Heart right ventricle (tissue), 16 donors: ENCODE results near the gene CAPN2. TPM values are rescaled to one million over a fixed set of nuclear protein-coding genes. Genes with fewer than 3 reads are reported as not detected.

ENCODE experiments used
- ATAC-seq, 8 donors: fragments of 200-7000 bp; cut with Tn5 transposase; one replicate each; pipeline ENCODE4 v1.9.1; 2020; ENCODE audit warnings: mild to moderate bottlenecking in 8 of 8, moderate library complexity in 8 of 8, moderate number of reproducible peaks in 1 of 8
- DNase-seq, 2 donors: peaks; one replicate each; pipeline ENCODE4 v3.0.0-alpha.2; 2020
- H3K27ac ChIP-seq, 10 donors: fragments of 200-600 bp; sonication (generic) in 2 of 10; one replicate each; pipeline versions ENCODE4 v1.5.0 to v1.8.0; 2020 to 2022; ENCODE audit warnings: mild to moderate bottlenecking in 3 of 10
- H3K27me3 ChIP-seq, 7 donors: fragments of 200-600 bp; one replicate each; pipeline ENCODE4 v1.8.0; 2021 to 2022; ENCODE audit warnings: mild to moderate bottlenecking in 2 of 7
- H3K36me3 ChIP-seq, 9 donors: fragments of 200-600 bp; sonication (generic) in 1 of 9; one replicate each; pipeline versions ENCODE4 v1.5.0 to v1.8.0; 2020 to 2022; ENCODE audit warnings: mild to moderate bottlenecking in 2 of 9
- H3K4me1 ChIP-seq, 9 donors: fragments of 200-600 bp; sonication (generic) in 1 of 9; one replicate each; pipeline versions ENCODE4 v1.5.0 to v1.8.0; 2020 to 2022; ENCODE audit warnings: mild to moderate bottlenecking in 4 of 9
- H3K4me3 ChIP-seq, 10 donors: fragments of 200-600 bp; sonication (generic) in 2 of 10; one replicate each; pipeline versions ENCODE4 v1.5.0 to v1.8.0; 2020 to 2022; ENCODE audit warnings: mild to moderate bottlenecking in 7 of 10, moderate library complexity in 2 of 10
- H3K9me3 ChIP-seq, 11 donors: fragments of 200-600 bp in 10 of 11; sonication (generic) in 2 of 11; one replicate each; pipeline versions ENCODE4 v1.5.0 to v1.8.0; 2013 to 2022; ENCODE audit warnings: mild to moderate bottlenecking in 2 of 11, control low read depth in 1 of 11, moderate library complexity in 1 of 11
- CTCF ChIP-seq, 9 donors: fragments of 200-600 bp; sonication (generic) in 2 of 9; IDR thresholded peaks; one replicate each; pipeline versions ENCODE4 v1.5.0 to v1.8.0; 2021 to 2022; ENCODE audit warnings: antibody characterized with exemption in 9 of 9, mild to moderate bottlenecking in 5 of 9, moderate library complexity in 1 of 9
- WGBS, 2 donors: extraction: QIAGEN DNeasy Blood & Tissue Kit; methylation state at CpG; one replicate each; pipeline ENCODE4 v1.1.7; 2013; ENCODE audit warnings: inconsistent platforms in 1 of 2; 5-methylcytosine and 5-hydroxymethylcytosine counted together
- intact Hi-C, 10 donors: fragments of 100-400 bp; cut with DNase I; formaldehyde crosslinking; loops; one replicate each; pipeline versions ENCODE4 v1.11.1 to v1.14.2; 2022
- polyA plus RNA-seq, 2 donors: library from polyadenylated mRNA; stranded (reverse); fragments of 200-250 nt; gene quantifications; one replicate each; pipeline ENCODE4 v1.2.3, GENCODE V29; 2013
- total RNA-seq, 10 donors: library from RNA; stranded (reverse); fragmentation: NEBNext Ultra II Directional in 3 of 10; extraction: Animal tissue kit (Norgen Biotek cat#: 25700) in 3 of 10; gene quantifications; one replicate each; pipeline versions ENCODE4 v1.2.1 to v1.2.4, GENCODE V29; 2021 to 2023
- donor health status: Arrhythmogenic right ventricular cardiomyopathy.
- donor health status: ischemic (EF 13 %, LVEDD 7.1; RV severe dilation, severe dysfunction).
- donor health status: healthy with polysubstance abuse.
- donor health status: DM: no; HTN: yes; CAD: no.
- donor health status: DM: no; HTN: no; CAD: no.
- donor health status: ischemic (EF 25% LVEDD 6.9; RV normal size, moderate dysfunction).
- donor health status: ischemic (EF 25% LVEDD 5.7; RV mildly dilated, moderate dysfunction).
- donor health status: healthy.
- donor health status: DM: yes; HTN: yes; CAD: no.
- donor health status: Ischemic cardiomyopathy.
- donor health status: ischemic (EF 35%, LVEDD 5.7; RV mildly dilated, moderate dysfunction).
- donor health status: nonischemic (EF 11% LVEDD 7.7; RV severe dilation, severe dysfunction).
- donor health status: DM: yes; HTN: yes; CAD: no.
- donor health status: PGD.
- donor health status: ischemic (EF 29% LVEDD 5.4; RV normal size, mild dysfunction).
- donor health status: nonischemic (EF 23%, LVEDD 6.1; RV moderate dilation, normal function).

Gene CAPN2
- total and polyA plus RNA-seq, 12 donors = 62.4 to 107 (median 77.6) TPM

- intact Hi-C loops = loop anchor here in 2 of 10 donors (5.0 kb wide), 1 partner anchor 37 kb away; no protein-coding TSS in a partner anchor
- Histone ChIP-seq H3K4me3 (no peak overlapping the region), H3K4me1 (peaks cover 19 to 83% (median 80%) of the 10 kb centered on the region in 9 donors), H3K9me3 (no peaks in the 10 kb centered on the region), H3K36me3 (no peaks in the 10 kb centered on the region), H3K27ac (peak overlapping the region in 2 of 10 donors; percentile 79 to 99), H3K27me3 (no peaks in the 10 kb centered on the region)
- TF ChIP-seq CTCF (IDR thresholded peaks at IDR 0.05) = no peak
- ATAC-seq (no peak), DNase-seq (no peak)
- WGBS, 2 donors = 95 to 96% methylated on average over 12 of the region's 12 CpGs
These were observed 1.9 kb upstream of the CAPN2 start for GRCh38 chr1:223710179-223711133.

GRCh38 chr1:223711173-223711572, 1.2 kb upstream of the CAPN2 start:
- intact Hi-C loops = loop anchor here in 2 of 10 donors (5.0 kb wide), 1 partner anchor 36 kb away; no protein-coding TSS in a partner anchor
- peaks cover 0 to 1% (median 0%) of the 10 kb centered on the region in 9 donors for H3K36me3 ChIP-seq
- no peaks in the 10 kb centered on the region for H3K9me3 ChIP-seq
- DNase-seq = no peak
- no peaks in the 10 kb centered on the region for H3K27me3 ChIP-seq
- no peak overlapping the region for H3K4me3 ChIP-seq
- peaks cover 19 to 83% (median 80%) of the 10 kb centered on the region in 9 donors for H3K4me1 ChIP-seq
- ATAC-seq = no peak
- peak overlapping the region in 3 of 10 donors; percentile 42 to 99 (median 96) for H3K27ac ChIP-seq
- TF ChIP-seq CTCF (IDR thresholded peaks at IDR 0.05) = no peak
- 70 to 73% methylated on average over 1 of the region's 1 CpG for WGBS, 2 donors

- 63 to 75% methylated on average over 15 of the region's 15 CpGs for WGBS, 2 donors
- H3K4me1 ChIP-seq = peaks cover 19 to 83% (median 80%) of the 10 kb centered on the region in 9 donors
These were observed 569 bp upstream of the CAPN2 start for GRCh38 chr1:223711747-223712193.

More at GRCh38 chr1:223711747-223712193, 569 bp upstream of the CAPN2 start:
- Histone ChIP-seq H3K27me3 (no peaks in the 10 kb centered on the region), H3K36me3 (peaks cover 0 to 6% (median 0%) of the 10 kb centered on the region in 9 donors), H3K27ac (peak overlapping the region in 9 of 10 donors; percentile 92 to 99 (median 98)), H3K9me3 (no peaks in the 10 kb centered on the region), H3K4me3 (peak overlapping the region in 9 of 10 donors; percentile 62 to 97 (median 89))
- no peak for TF ChIP-seq CTCF (IDR thresholded peaks at IDR 0.05)
- ATAC-seq (no peak), DNase-seq (no peak)
- intact Hi-C loops = loop anchor here in 9 of 10 donors (1.0 to 5.0 kb wide), 4 partner anchors 36 to 38 kb away; no protein-coding TSS in a partner anchor
